H1 (cell line): ENCODE results near the gene CPO. TPM values are rescaled to one million over a fixed set of nuclear protein-coding genes. Genes with fewer than 3 reads are reported as not detected.

Source experiments
- CTCF ChIA-PET: fragments of 300-600 bp; sonication (Branson Sonifier 250); formaldehyde crosslinking; loops from one replicate; lab custom pipeline; 2021; ENCODE audit not compliant: partially characterized antibody; lab: Charles Lee
- POLR2A ChIA-PET: fragments of 300-600 bp; sonication (Branson Sonifier 250); formaldehyde crosslinking; loops from one replicate; lab custom pipeline; 2021; ENCODE audit warnings: inconsistent platforms; ENCODE audit not compliant: partially characterized antibody; lab: Charles Lee
- DNase-seq, 2 experiments: peaks; one replicate each; pipeline versions ENCODE4 v3.0.0 to v3.0.0-alpha.2; 2010 to 2022; ENCODE audit warnings: low spot score in 2 of 2, low read depth in 1 of 2, mixed read lengths in 1 of 2
- FAIRE-seq: peaks from 2 replicates; lab custom pipeline; 2011; peaks lifted over from hg19 to GRCh38; lab: Jason Lieb, UNC
- H2AFZ ChIP-seq: 2 replicates; pipeline ENCODE4 v1.8.1; 2012; ENCODE audit warnings: low read length, inconsistent platforms
- H2AK5ac ChIP-seq: 2 replicates; pipeline ENCODE4 v1.6.1; 2013; ENCODE audit warnings: low read depth, low read length
- H2BK120ac ChIP-seq: replicated peaks from 2 replicates; pipeline ENCODE3; 2013; ENCODE audit warnings: low read depth, low read length, inconsistent platforms
- H2BK12ac ChIP-seq: 2 replicates; pipeline ENCODE4 v1.6.1; 2013; ENCODE audit warnings: low read depth, low read length
- H2BK15ac ChIP-seq: 2 replicates; pipeline ENCODE4 v1.6.1; 2013; ENCODE audit warnings: low read length
- H2BK20ac ChIP-seq: 2 replicates; pipeline ENCODE4 v1.6.1; 2013; ENCODE audit warnings: low read length
- H2BK5ac ChIP-seq: 2 replicates; pipeline ENCODE4 v1.6.1; 2013; ENCODE audit warnings: low read depth, low read length
- H3K14ac ChIP-seq: 2 replicates; pipeline ENCODE4 v1.6.1; 2013; ENCODE audit warnings: inconsistent platforms; ENCODE audit not compliant: insufficient read length
- H3K18ac ChIP-seq: 2 replicates; pipeline ENCODE4 v1.6.1; 2013; ENCODE audit warnings: low read length; ENCODE audit errors: extremely low read depth
- H3K23ac ChIP-seq: 2 replicates; pipeline ENCODE4 v1.6.1; 2013; ENCODE audit warnings: inconsistent platforms; ENCODE audit not compliant: insufficient read length
- H3K23me2 ChIP-seq: 2 replicates; pipeline ENCODE4 v1.6.1; 2013; ENCODE audit warnings: low read depth, low read length
- H3K27ac ChIP-seq: 2 replicates; pipeline ENCODE4 v1.6.1; 2011; ENCODE audit warnings: low read depth, low read length, inconsistent platforms
- H3K27me3 ChIP-seq, 4 experiments: replicated peaks in 1 of 4; 1 replicate in 1 of 4; 2 replicates in 3 of 4; pipeline versions ENCODE4 v1.6.1 to v1.8.1; 2011 to 2013; ENCODE audit warnings: low read length in 3 of 4, mild to moderate bottlenecking in 3 of 4, inconsistent platforms in 2 of 4, mixed read lengths in 2 of 4, moderate library complexity in 1 of 4; ENCODE audit not compliant: control insufficient read depth in 3 of 4, insufficient read depth in 3 of 4; ENCODE audit errors: extremely low read depth in 1 of 4
- H3K36me3 ChIP-seq, 4 experiments: 2 replicates each; pipeline versions ENCODE4 v1.6.1 to v1.8.1; 2011 to 2013; ENCODE audit warnings: mild to moderate bottlenecking in 4 of 4, low read length in 3 of 4, moderate library complexity in 2 of 4, control low read depth in 1 of 4, inconsistent platforms in 1 of 4; ENCODE audit not compliant: insufficient read depth in 4 of 4, control insufficient read depth in 2 of 4
- H3K4ac ChIP-seq: replicated peaks from 2 replicates; pipeline ENCODE3; 2013; ENCODE audit warnings: low read length, low read depth, mixed read lengths, inconsistent platforms; ENCODE audit not compliant: insufficient read length
- H3K4me1 ChIP-seq, 4 experiments: replicated peaks in 1 of 4; 1 replicate in 1 of 4; 2 replicates in 3 of 4; pipeline versions ENCODE4 v1.6.1 to v1.8.1; 2011 to 2013; ENCODE audit warnings: low read length in 3 of 4, inconsistent platforms in 2 of 4, mixed read lengths in 1 of 4; ENCODE audit not compliant: insufficient read depth in 4 of 4, control insufficient read depth in 3 of 4
- H3K4me2 ChIP-seq, 2 experiments: 2 replicates each; pipeline versions ENCODE4 v1.6.1 to v1.8.1; 2011 to 2013; ENCODE audit warnings: low read depth in 2 of 2, low read length in 2 of 2, control low read depth in 1 of 2, inconsistent platforms in 1 of 2, mild to moderate bottlenecking in 1 of 2; ENCODE audit not compliant: insufficient read depth in 1 of 2
- H3K4me3 ChIP-seq, 4 experiments: fragments of 200-600, 300-600 bp in 1 of 4; sonication (generic), shearing (Covaris generic), sonication (Bioruptor Twin) in 1 of 4; 2 replicates each; pipeline versions ENCODE4 v1.5.1 to v1.8.1; 2011 to 2016; ENCODE audit warnings: low read length in 4 of 4, low read depth in 3 of 4, control low read depth in 2 of 4, inconsistent platforms in 2 of 4, mild to moderate bottlenecking in 2 of 4, mixed read lengths in 1 of 4, moderate library complexity in 1 of 4; ENCODE audit not compliant: insufficient read depth in 2 of 4; ENCODE audit errors: extremely low read depth in 1 of 4
- H3K56ac ChIP-seq: replicated peaks from 2 replicates; pipeline ENCODE3; 2013; ENCODE audit warnings: low read depth, mild to moderate bottlenecking, mixed read lengths, low read length, inconsistent platforms; ENCODE audit not compliant: insufficient read length
- H3K79me1 ChIP-seq: 2 replicates; pipeline ENCODE4 v1.6.1; 2013; ENCODE audit warnings: low read depth, low read length, control low read depth
- H3K79me2 ChIP-seq, 2 experiments: 2 replicates each; pipeline versions ENCODE4 v1.6.1 to v1.8.1; 2012 to 2013; ENCODE audit warnings: low read length in 2 of 2, mild to moderate bottlenecking in 2 of 2, inconsistent platforms in 1 of 2; ENCODE audit not compliant: insufficient read depth in 2 of 2, control insufficient read depth in 1 of 2
- H3K9ac ChIP-seq, 4 experiments: replicated peaks in 1 of 4; 1 replicate in 1 of 4; 2 replicates in 3 of 4; pipeline versions ENCODE4 v1.6.1 to v1.8.1; 2011 to 2013; ENCODE audit warnings: low read depth in 3 of 4, low read length in 3 of 4, control low read depth in 2 of 4, mild to moderate bottlenecking in 2 of 4, moderate library complexity in 2 of 4, inconsistent platforms in 1 of 4; ENCODE audit errors: extremely low read depth in 1 of 4
- H3K9me3 ChIP-seq, 2 experiments: 2 replicates each; pipeline versions ENCODE4 v1.6.1 to v1.8.1; 2012 to 2013; ENCODE audit warnings: mild to moderate bottlenecking in 2 of 2, moderate library complexity in 2 of 2, control low read depth in 1 of 2, inconsistent platforms in 1 of 2, low read depth in 1 of 2, low read length in 1 of 2, mixed read lengths in 1 of 2; ENCODE audit not compliant: insufficient read depth in 2 of 2
- H4K20me1 ChIP-seq, 2 experiments: replicated peaks in 1 of 2; 2 replicates each; pipeline versions ENCODE3 to v1.8.1; 2011 to 2013; ENCODE audit warnings: inconsistent platforms in 2 of 2, low read length in 2 of 2, mild to moderate bottlenecking in 1 of 2; ENCODE audit not compliant: insufficient read depth in 2 of 2, control insufficient read depth in 1 of 2
- H4K5ac ChIP-seq: 2 replicates; pipeline ENCODE4 v1.6.1; 2013; ENCODE audit warnings: low read length, low read depth, mixed read lengths, inconsistent platforms; ENCODE audit not compliant: insufficient read length
- H4K8ac ChIP-seq: 2 replicates; pipeline ENCODE4 v1.8.0; 2013; ENCODE audit warnings: mild to moderate bottlenecking, moderate library complexity, low read length, inconsistent platforms; ENCODE audit not compliant: insufficient read depth; ENCODE audit errors: extremely low read depth
- H4K91ac ChIP-seq: replicated peaks from 2 replicates; pipeline ENCODE3; 2013; ENCODE audit warnings: low read length, mixed read lengths, inconsistent platforms; ENCODE audit not compliant: insufficient read length
- BCL11A ChIP-seq, 2 experiments: IDR thresholded peaks; one replicate each; pipeline ENCODE4 v1.6.1; 2011; ENCODE audit warnings: low read depth in 2 of 2, low read length in 2 of 2, mild to moderate bottlenecking in 2 of 2
- BRCA1 ChIP-seq: IDR thresholded peaks from 2 replicates; pipeline ENCODE4 v1.6.1; 2012; ENCODE audit warnings: low read depth, low read length, improper control_type of control experiment
- CBX5 ChIP-seq: fragments of 300-800, 300-1000 bp; sonication (generic); IDR thresholded peaks from 2 replicates; pipeline ENCODE4 v1.7.1; 2016; ENCODE audit warnings: antibody characterized with exemption, low read length, low read depth
- CBX8 ChIP-seq: fragments of 300-800, 300-1000 bp; sonication (generic); IDR thresholded peaks from 2 replicates; pipeline ENCODE4 v1.7.1; 2016; ENCODE audit warnings: low read depth, low read length, borderline replicate concordance
- CREB1 ChIP-seq: IDR thresholded peaks from 2 replicates; pipeline ENCODE4 v1.6.1; 2012; ENCODE audit warnings: inconsistent platforms
- EGR1 ChIP-seq: IDR thresholded peaks from 2 replicates; pipeline ENCODE4 v1.6.1; 2011; ENCODE audit warnings: low read depth, low read length, borderline replicate concordance
- KDM1A ChIP-seq: fragments of 200-600, 300-600 bp; sonication (generic); IDR thresholded peaks from 2 replicates; pipeline ENCODE4 v1.7.1; 2016; ENCODE audit warnings: mild to moderate bottlenecking, low read length, borderline replicate concordance
- MAFK ChIP-seq: IDR thresholded peaks from 2 replicates; pipeline ENCODE4 v1.6.1; 2012; ENCODE audit warnings: low read depth, mild to moderate bottlenecking, improper control_type of control experiment, low read length
- POLR2A ChIP-seq, 2 experiments: IDR thresholded peaks; 1 replicate in 1 of 2; 2 replicates in 1 of 2; pipeline ENCODE4 v1.6.1; 2011; ENCODE audit warnings: low read depth in 2 of 2, low read length in 2 of 2, mild to moderate bottlenecking in 2 of 2; ENCODE audit errors: control extremely low read depth in 1 of 2
- SAP30 ChIP-seq: fragments of 300-600 bp; sonication (generic); IDR thresholded peaks from 2 replicates; pipeline ENCODE4 v1.7.1; 2012; ENCODE audit warnings: low read length, moderate library complexity, mild to moderate bottlenecking, inconsistent platforms; ENCODE audit not compliant: insufficient read depth, insufficient replicate concordance
- USF2 ChIP-seq: IDR thresholded peaks from 2 replicates; pipeline ENCODE4 v1.6.1; 2011; ENCODE audit warnings: low read length, improper control_type of control experiment
- WGBS, 2 experiments: shearing (Covaris generic) in 1 of 2; methylation state at CpG; one replicate each; pipeline versions ENCODE4 v1.1.6 to v1.1.7; 2013 to 2015; ENCODE audit warnings: low lambda C conversion rate in 2 of 2, mixed read lengths in 2 of 2, inconsistent platforms in 1 of 2, low coverage in 1 of 2, missing lambda C conversion rate in 1 of 2; ENCODE audit not compliant: insufficient replicate concordance in 2 of 2, insufficient coverage in 1 of 2, insufficient read length in 1 of 2; ENCODE audit errors: extremely low coverage in 1 of 2, missing lambda C conversion rate in 1 of 2; 5-methylcytosine and 5-hydroxymethylcytosine counted together
- polyA plus RNA-seq, 7 experiments: library from polyadenylated mRNA; depleted of rRNA in 3 of 7; stranded (reverse) in 5 of 7; unstranded in 2 of 7; fragments of >200 nt in 5 of 7; fragments of 200-250 nt in 2 of 7; gene quantifications; 1 replicate in 5 of 7; 2 replicates in 1 of 7; 4 replicates in 1 of 7; pipeline versions ENCODE4 v1.2.1 to v1.2.3, GENCODE V29; 2011 to 2013; ENCODE audit warnings: missing spikeins in 2 of 7, mixed read lengths in 2 of 7
- total RNA-seq: library from RNA; stranded (reverse); fragmentation: NEBNext Ultra II Directional; extraction: Animal tissue kit (Norgen Biotek cat#: 25700); gene quantifications from 2 replicates; pipeline ENCODE4 v1.2.1, GENCODE V29; 2021
- TF ChIP-seq, protein P1 (sequence below): IDR thresholded peaks from 2 replicates; pipeline ENCODE4 v1.6.1; 2012; ENCODE audit warnings: inconsistent platforms

CPO gene
- total and polyA plus RNA-seq, 2 of the 8 experiments (the other 6 are each of a cell fraction or from before 2014, with no cell fraction given): 1.3 TPM

- Histone ChIP-seq H3K56ac (no peak overlapping the region), H2AK5ac (no peak overlapping the region), H3K14ac (no peak overlapping the region), H3K27ac (no peak overlapping the region), H2BK20ac (no peak overlapping the region), H3K4me1 (no peaks in the 10 kb centered on the region), H3K4me3 (no peak overlapping the region), H3K23ac (no peak overlapping the region), H3K27me3 (no peaks in the 10 kb centered on the region), H3K9me3 (no peaks in the 10 kb centered on the region), H3K23me2 (no peaks in the 10 kb centered on the region), H3K4ac (no peak overlapping the region), H3K18ac (no peak overlapping the region), H4K5ac (no peak overlapping the region), H2BK5ac (no peak overlapping the region), H2BK15ac (no peak overlapping the region), H4K8ac (no peak overlapping the region), H3K9ac (no peak overlapping the region), H2BK120ac (no peak overlapping the region), H2AFZ (no peak overlapping the region), H4K20me1 (no peaks in the 10 kb centered on the region), H4K91ac (no peak overlapping the region), H3K79me2 (no peaks in the 10 kb centered on the region), H3K79me1 (no peaks in the 10 kb centered on the region), H3K36me3 (no peaks in the 10 kb centered on the region), H3K4me2 (no peak overlapping the region), H2BK12ac (no peak overlapping the region)
- 89% methylated on average over 2 of the region's 2 CpGs; no CpG with 5 or more reads in 1 of the 2 experiments for WGBS, 2 experiments
- POLR2A ChIA-PET: no interaction called here
- FAIRE-seq (no peak), DNase-seq (no peak)
- CTCF ChIA-PET: interaction anchor here (1.4 kb wide), 1 partner anchor 154 kb away, joined by 3 read pairs; no protein-coding TSS in a partner anchor
- TF ChIP-seq USF2 (no peak), SAP30 (no peak), CREB1 (no peak), EGR1 (no peak), BCL11A (IDR thresholded peaks at IDR 0.05; ENCODE audit: low read depth in 2 of 2, low read length in 2 of 2) (no peak), POLR2A (IDR thresholded peaks at IDR 0.05; ENCODE audit: control extremely low read depth in 1 of 2, low read depth in 2 of 2, low read length in 2 of 2) (no peak), MAFK (no peak), BRCA1 (no peak), CBX5 (no peak), KDM1A (no peak), CBX8 (no peak)
- TF ChIP-seq, protein P1, sequence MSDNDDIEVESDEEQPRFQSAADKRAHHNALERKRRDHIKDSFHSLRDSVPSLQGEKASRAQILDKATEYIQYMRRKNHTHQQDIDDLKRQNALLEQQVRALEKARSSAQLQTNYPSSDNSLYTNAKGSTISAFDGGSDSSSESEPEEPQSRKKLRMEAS: no peak
Observed at GRCh38 chr2:206935991-206936842, 3.1 kb upstream of the CPO start.
